KMS-11 (cell line): ENCODE results near the gene FAF2.
A peak's percentile ranks its signal among the peaks of the same experiment; 100 is the strongest.

ENCODE experiments used
- H2AFZ ChIP-seq: fragments of 200-600 bp; sonication (generic); 2 replicates; pipeline ENCODE4 v1.6.1; 2016; ENCODE audit warnings: antibody characterized with exemption, mixed run types, low read depth
- H3K27ac ChIP-seq: fragments of 200-600 bp; sonication (generic); 2 replicates; pipeline ENCODE4 v1.6.1; 2016; ENCODE audit warnings: mild to moderate bottlenecking, mixed run types
- H3K27me3 ChIP-seq: fragments of 200-600 bp; sonication (generic); 2 replicates; pipeline ENCODE4 v1.6.1; 2017; ENCODE audit warnings: mild to moderate bottlenecking, low read depth, mixed run types, moderate library complexity; ENCODE audit not compliant: insufficient read depth
- H3K36me3 ChIP-seq: fragments of 200-600 bp; sonication (generic); 2 replicates; pipeline ENCODE4 v1.6.1; 2017; ENCODE audit warnings: mild to moderate bottlenecking, mixed run types; ENCODE audit not compliant: insufficient read depth
- H3K4me1 ChIP-seq: fragments of 200-600 bp; sonication (generic); 2 replicates; pipeline ENCODE4 v1.6.1; 2016; ENCODE audit warnings: mild to moderate bottlenecking, low read depth, mixed run types; ENCODE audit not compliant: poor library complexity, severe bottlenecking
- H3K4me2 ChIP-seq: fragments of 200-600 bp; sonication (generic); 2 replicates; pipeline ENCODE4 v1.7.0; 2016; ENCODE audit warnings: mild to moderate bottlenecking, mixed run types
- H3K4me3 ChIP-seq: fragments of 200-600 bp; sonication (generic); IDR thresholded peaks from 2 replicates; pipeline ENCODE4 v1.6.1; 2017; ENCODE audit warnings: low read depth, low read length, mixed read lengths; ENCODE audit not compliant: insufficient read depth
- H3K79me2 ChIP-seq: fragments of 200-600 bp; sonication (generic); 2 replicates; pipeline ENCODE4 v1.6.1; 2016; ENCODE audit warnings: low read depth, mixed run types; ENCODE audit not compliant: insufficient read depth
- H3K9ac ChIP-seq: fragments of 200-600 bp; sonication (generic); 2 replicates; pipeline ENCODE4 v1.6.1; 2016; ENCODE audit warnings: mild to moderate bottlenecking, mixed run types
- H4K20me1 ChIP-seq: fragments of 200-600 bp; sonication (generic); 2 replicates; pipeline ENCODE4 v1.6.1; 2016; ENCODE audit warnings: mild to moderate bottlenecking, mixed run types; ENCODE audit not compliant: insufficient read depth
- TF ChIP-seq, protein P1 (sequence below): fragments of 200-600 bp; sonication (generic); conservative IDR thresholded peaks from 2 replicates; pipeline ENCODE4 v1.6.1; 2017; ENCODE audit warnings: low read depth, mild to moderate bottlenecking, antibody characterized with exemption, low read length, moderate library complexity, mixed read lengths

Gene FAF2

DNA sequence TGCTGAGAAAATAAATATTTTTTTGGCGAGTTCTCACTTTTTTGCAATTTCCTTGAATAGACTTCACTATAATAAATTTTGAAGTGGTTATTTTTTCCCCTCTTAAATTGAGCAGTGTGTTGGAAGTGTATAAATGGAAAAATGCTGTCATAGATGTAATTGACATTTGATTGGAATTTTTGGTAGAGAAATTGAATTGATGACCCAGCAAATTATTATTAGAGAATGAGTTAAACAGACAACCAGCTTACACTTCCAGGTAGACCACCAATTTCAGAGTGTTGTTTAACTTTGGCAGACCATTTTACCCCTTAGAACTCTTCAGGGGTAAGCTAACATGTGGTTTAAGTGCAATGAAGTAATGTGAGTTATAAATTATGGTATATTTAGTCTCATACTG lies 1.9 kb downstream of the FAF2 start:
- H4K20me1 ChIP-seq = no peaks in the 10 kb centered on the region
- peaks cover 13% of the 10 kb centered on the region for H3K4me1 ChIP-seq
- no peaks in the 10 kb centered on the region for H3K27me3 ChIP-seq
- H3K79me2 ChIP-seq = peaks cover 28% of the 10 kb centered on the region
- TF ChIP-seq, protein P1, sequence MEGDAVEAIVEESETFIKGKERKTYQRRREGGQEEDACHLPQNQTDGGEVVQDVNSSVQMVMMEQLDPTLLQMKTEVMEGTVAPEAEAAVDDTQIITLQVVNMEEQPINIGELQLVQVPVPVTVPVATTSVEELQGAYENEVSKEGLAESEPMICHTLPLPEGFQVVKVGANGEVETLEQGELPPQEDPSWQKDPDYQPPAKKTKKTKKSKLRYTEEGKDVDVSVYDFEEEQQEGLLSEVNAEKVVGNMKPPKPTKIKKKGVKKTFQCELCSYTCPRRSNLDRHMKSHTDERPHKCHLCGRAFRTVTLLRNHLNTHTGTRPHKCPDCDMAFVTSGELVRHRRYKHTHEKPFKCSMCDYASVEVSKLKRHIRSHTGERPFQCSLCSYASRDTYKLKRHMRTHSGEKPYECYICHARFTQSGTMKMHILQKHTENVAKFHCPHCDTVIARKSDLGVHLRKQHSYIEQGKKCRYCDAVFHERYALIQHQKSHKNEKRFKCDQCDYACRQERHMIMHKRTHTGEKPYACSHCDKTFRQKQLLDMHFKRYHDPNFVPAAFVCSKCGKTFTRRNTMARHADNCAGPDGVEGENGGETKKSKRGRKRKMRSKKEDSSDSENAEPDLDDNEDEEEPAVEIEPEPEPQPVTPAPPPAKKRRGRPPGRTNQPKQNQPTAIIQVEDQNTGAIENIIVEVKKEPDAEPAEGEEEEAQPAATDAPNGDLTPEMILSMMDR = no peak
- H3K27ac ChIP-seq = no peak overlapping the region
- peak overlapping the region; percentile 62; the same call in 1 of the 2 replicates for H3K4me2 ChIP-seq
- H3K4me3 ChIP-seq = no peak overlapping the region
- H3K9ac ChIP-seq = no peak overlapping the region
- no peak overlapping the region for H2AFZ ChIP-seq
- H3K36me3 ChIP-seq = no peaks in the 10 kb centered on the region

DNA sequence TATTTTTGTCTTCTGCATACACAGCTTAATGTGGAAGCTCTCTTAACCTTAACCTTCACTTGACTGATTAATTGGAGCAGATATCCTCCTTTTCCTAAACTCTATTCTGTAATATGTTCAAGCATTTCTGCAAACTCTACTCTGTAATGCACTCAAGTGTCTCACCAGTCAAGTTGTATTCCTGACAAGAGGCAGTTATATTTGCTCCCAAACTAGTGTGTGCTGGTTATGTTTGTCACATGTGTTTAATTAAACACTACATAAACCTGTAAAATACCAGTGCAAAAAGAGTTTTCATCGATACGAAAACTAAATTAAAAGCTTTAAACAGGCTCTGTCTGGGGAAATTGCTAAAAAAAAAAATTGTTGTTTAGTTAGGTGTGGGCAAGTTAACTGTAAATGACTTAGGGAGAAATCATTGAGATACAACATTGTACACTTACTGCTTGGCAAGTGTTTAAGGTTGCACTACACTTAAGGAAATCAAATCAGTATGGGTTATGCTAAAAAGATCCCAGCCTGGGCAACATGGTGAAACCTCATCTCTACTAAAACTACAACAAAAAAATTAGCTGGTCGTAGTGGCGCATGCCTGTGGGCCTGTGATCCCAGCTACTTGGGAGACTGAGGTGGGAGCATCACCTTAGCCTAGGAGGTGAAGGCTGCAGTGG lies 6.7 kb downstream of the FAF2 start:
- Histone ChIP-seq H3K27ac (no peak overlapping the region), H3K4me3 (no peak overlapping the region), H3K4me2 (no peak overlapping the region), H3K79me2 (peaks cover 22% of the 10 kb centered on the region), H3K9ac (no peak overlapping the region), H3K27me3 (no peaks in the 10 kb centered on the region), H3K36me3 (no peaks in the 10 kb centered on the region), H4K20me1 (no peaks in the 10 kb centered on the region), H3K4me1 (peaks cover under 1% of the 10 kb centered on the region), H2AFZ (no peak overlapping the region)
- TF ChIP-seq, protein P1 = no peak

DNA sequence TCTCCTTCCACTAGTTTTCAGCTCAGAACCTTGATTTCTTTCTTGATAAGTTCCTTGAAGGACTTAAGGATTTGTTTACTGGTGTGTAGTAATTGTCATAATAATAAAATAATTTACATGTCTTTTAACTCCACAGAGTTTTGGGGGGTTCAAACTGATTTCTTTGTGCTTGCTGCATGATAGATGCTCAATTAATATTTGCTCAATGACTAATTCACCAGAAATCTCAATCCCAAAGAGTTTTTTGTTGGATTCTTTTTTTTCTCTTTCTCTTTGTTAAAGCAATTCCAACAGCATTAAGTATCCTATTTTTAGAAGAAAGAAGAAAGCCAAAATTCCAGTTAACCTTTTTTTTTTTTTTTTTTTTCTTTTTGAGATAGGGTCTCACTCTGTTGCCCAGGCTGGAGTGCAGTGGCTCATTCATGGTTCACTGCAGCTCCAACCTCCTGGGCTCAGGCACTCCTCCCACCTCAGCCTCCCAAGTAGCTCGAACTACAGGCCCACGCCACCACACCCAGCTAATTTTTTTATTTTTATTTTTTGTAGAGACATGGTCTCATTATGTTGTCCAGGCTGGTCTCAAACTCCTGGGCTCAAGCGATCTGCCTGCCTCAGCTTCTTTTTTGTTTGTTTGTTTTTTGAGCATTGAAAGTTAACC lies 10.8 kb downstream of the FAF2 start:
- TF ChIP-seq, protein P1 = no peak
- H3K9ac ChIP-seq = no peak overlapping the region
- no peaks in the 10 kb centered on the region for H3K4me1 ChIP-seq
- H3K27ac ChIP-seq = no peak overlapping the region
- H3K4me3 ChIP-seq = no peak overlapping the region
- H3K4me2 ChIP-seq = no peak overlapping the region
- H3K27me3 ChIP-seq = no peaks in the 10 kb centered on the region
- H3K36me3 ChIP-seq = no peaks in the 10 kb centered on the region
- H3K79me2 ChIP-seq = peaks cover 28% of the 10 kb centered on the region; the same call in 1 of the 2 replicates
- no peaks in the 10 kb centered on the region for H4K20me1 ChIP-seq
- no peak overlapping the region for H2AFZ ChIP-seq

- Histone ChIP-seq H4K20me1 (no peaks in the 10 kb centered on the region), H3K4me1 (no peaks in the 10 kb centered on the region), H3K4me2 (no peak overlapping the region), H3K27ac (no peak overlapping the region), H3K79me2 (peaks cover 28% of the 10 kb centered on the region; the same call in 1 of the 2 replicates), H2AFZ (no peak overlapping the region), H3K9ac (no peak overlapping the region), H3K36me3 (no peaks in the 10 kb centered on the region), H3K27me3 (no peaks in the 10 kb centered on the region), H3K4me3 (no peak overlapping the region)
- TF ChIP-seq, protein P1 = no peak
Observed at GRCh38 chr5:176461349-176461748, 13.2 kb downstream of the FAF2 start.
